Parathyroid adenoma (tissue), 2 donors: ENCODE data around the gene SIRPD.

Experiments
- H2AFZ ChIP-seq: fragments of 300-600 bp; sonication (generic); one replicate; pipeline ENCODE4 v1.7.0; 2017; ENCODE audit warnings: antibody characterized with exemption, mild to moderate bottlenecking
- H3K27ac ChIP-seq: fragments of 300-600 bp; sonication (generic); one replicate; pipeline ENCODE4 v1.7.0; 2017
- H3K27me3 ChIP-seq: fragments of 300-600 bp; sonication (generic); one replicate; pipeline ENCODE4 v1.7.0; 2017; ENCODE audit warnings: low read length; ENCODE audit not compliant: control insufficient read depth, insufficient read depth
- H3K36me3 ChIP-seq: fragments of 300-600 bp; sonication (generic); one replicate; pipeline ENCODE4 v1.7.0; 2017; ENCODE audit warnings: low read length; ENCODE audit not compliant: control insufficient read depth, insufficient read depth
- H3K4me1 ChIP-seq: fragments of 300-600 bp; sonication (generic); one replicate; pipeline ENCODE4 v1.7.0; 2017; ENCODE audit warnings: control low read depth
- H3K4me2 ChIP-seq: fragments of 300-600 bp; sonication (generic); one replicate; pipeline ENCODE4 v1.7.0; 2017; ENCODE audit warnings: low read length
- H3K4me3 ChIP-seq: fragments of 300-600 bp; sonication (generic); one replicate; pipeline ENCODE4 v1.7.0; 2017; ENCODE audit warnings: low read depth, low read length
- H3K79me2 ChIP-seq: fragments of 300-600 bp; sonication (generic); one replicate; pipeline ENCODE4 v1.7.0; 2017; ENCODE audit warnings: control low read depth
- H3K9ac ChIP-seq: fragments of 300-600 bp; sonication (generic); one replicate; pipeline ENCODE4 v1.7.0; 2017; ENCODE audit warnings: mild to moderate bottlenecking
- H3K9me3 ChIP-seq: fragments of 300-600 bp; sonication (generic); one replicate; pipeline ENCODE4 v1.7.0; 2017; ENCODE audit warnings: low read length; ENCODE audit not compliant: control insufficient read depth
- CTCF ChIP-seq: fragments of 300-600 bp; sonication (generic); IDR thresholded peaks from one replicate; pipeline ENCODE4 v1.7.0; 2017; ENCODE audit warnings: antibody characterized with exemption, mild to moderate bottlenecking
- donor health status: primary hyperparathyroidism.

The SIRPD gene

GRCh38 chr20:1489764-1490436 lies 67.6 kb downstream of the SIRPD start:
- H3K27me3 ChIP-seq, result no peaks in the 10 kb centered on the region
- no peak overlapping the region for H3K27ac ChIP-seq
- no peak overlapping the region for H3K4me3 ChIP-seq
- no peak for TF ChIP-seq CTCF
- H3K4me1 ChIP-seq, result no peaks in the 10 kb centered on the region
- no peaks in the 10 kb centered on the region for H3K9me3 ChIP-seq
- H3K79me2 ChIP-seq, result no peaks in the 10 kb centered on the region
- H3K9ac ChIP-seq, result no peak overlapping the region
- no peak overlapping the region for H2AFZ ChIP-seq
- H3K4me2 ChIP-seq, result no peak overlapping the region
- H3K36me3 ChIP-seq, result no peaks in the 10 kb centered on the region

GRCh38 chr20:1489325-1489724 lies 68.2 kb downstream of the SIRPD start:
- Histone ChIP-seq H3K4me2 (no peak overlapping the region), H3K27ac (no peak overlapping the region), H3K79me2 (no peaks in the 10 kb centered on the region), H3K9me3 (no peaks in the 10 kb centered on the region), H3K27me3 (no peaks in the 10 kb centered on the region), H3K4me3 (no peak overlapping the region), H3K4me1 (no peaks in the 10 kb centered on the region), H3K9ac (no peak overlapping the region), H3K36me3 (no peaks in the 10 kb centered on the region), H2AFZ (no peak overlapping the region)
- TF ChIP-seq CTCF, result no peak

GRCh38 chr20:1486566-1486965 lies 70.9 kb downstream of the SIRPD start:
- H3K4me3 ChIP-seq, result no peak overlapping the region
- no peaks in the 10 kb centered on the region for H3K36me3 ChIP-seq
- no peaks in the 10 kb centered on the region for H3K79me2 ChIP-seq
- no peak overlapping the region for H3K27ac ChIP-seq
- H3K4me2 ChIP-seq, result no peak overlapping the region
- no peaks in the 10 kb centered on the region for H3K27me3 ChIP-seq
- no peaks in the 10 kb centered on the region for H3K4me1 ChIP-seq
- no peak for TF ChIP-seq CTCF
- no peak overlapping the region for H3K9ac ChIP-seq
- no peak overlapping the region for H2AFZ ChIP-seq
- H3K9me3 ChIP-seq, result no peaks in the 10 kb centered on the region

- Histone ChIP-seq H3K4me1 (no peaks in the 10 kb centered on the region), H3K27ac (no peak overlapping the region), H3K4me2 (no peak overlapping the region), H3K9me3 (no peaks in the 10 kb centered on the region), H2AFZ (no peak overlapping the region), H3K27me3 (no peaks in the 10 kb centered on the region), H3K4me3 (no peak overlapping the region), H3K79me2 (no peaks in the 10 kb centered on the region), H3K9ac (no peak overlapping the region), H3K36me3 (no peaks in the 10 kb centered on the region)
- TF ChIP-seq CTCF, result no peak
Measured at GRCh38 chr20:1484438-1485116, 72.9 kb downstream of the SIRPD start.
